Spleen (tissue), 11 donors: Measurements from ENCODE around the gene ACO2. TPM values are rescaled to one million over a fixed set of nuclear protein-coding genes. Genes with fewer than 3 reads are reported as not detected.
A peak's percentile ranks its signal among the peaks of the same experiment; 100 is the strongest.

Experiments used
- DNase-seq: peaks from one replicate; pipeline ENCODE4 v3.0.0-alpha.2; 2020
- H3K27ac ChIP-seq, 8 donors: fragments of 200-600 bp; sonication (generic) in 7 of 8; 1 replicate in 4 of 8; 2 replicates in 4 of 8; pipeline versions ENCODE4 v1.5.0 to v1.8.0; 2016 to 2021; ENCODE audit warnings: inconsistent platforms in 4 of 8, mild to moderate bottlenecking in 4 of 8, moderate library complexity in 1 of 8
- H3K27me3 ChIP-seq, 7 donors: fragments of 200-600 bp; sonication (generic) in 6 of 7; replicated peaks in 1 of 7; 1 replicate in 4 of 7; 2 replicates in 3 of 7; pipeline versions ENCODE4 v1.5.0 to v1.8.0; 2016 to 2021; ENCODE audit warnings: inconsistent platforms in 3 of 7, mild to moderate bottlenecking in 1 of 7
- H3K36me3 ChIP-seq, 6 donors: fragments of 200-600 bp; sonication (generic) in 5 of 6; 1 replicate in 4 of 6; 2 replicates in 2 of 6; pipeline versions ENCODE4 v1.5.0 to v1.8.0; 2016 to 2021; ENCODE audit warnings: inconsistent platforms in 2 of 6
- H3K4me1 ChIP-seq, 6 donors: fragments of 200-600 bp; sonication (generic) in 5 of 6; 1 replicate in 3 of 6; 2 replicates in 3 of 6; pipeline versions ENCODE4 v1.5.0 to v1.8.0; 2016 to 2021; ENCODE audit warnings: inconsistent platforms in 3 of 6
- H3K4me3 ChIP-seq, 8 donors: fragments of 200-600 bp; sonication (generic) in 7 of 8; 1 replicate in 4 of 8; 2 replicates in 4 of 8; pipeline versions ENCODE4 v1.5.0 to v1.8.0; 2016 to 2021; ENCODE audit warnings: inconsistent platforms in 4 of 8, mild to moderate bottlenecking in 4 of 8, moderate library complexity in 2 of 8
- H3K9me3 ChIP-seq, 8 donors: fragments of 200-600 bp; sonication (generic) in 7 of 8; 1 replicate in 4 of 8; 2 replicates in 4 of 8; pipeline versions ENCODE4 v1.5.0 to v1.8.0; 2016 to 2021; ENCODE audit warnings: inconsistent platforms in 4 of 8
- CTCF ChIP-seq, 11 experiments: fragments of 200-600 bp in 7 of 11; fragments of 450-650 bp in 4 of 11; sonication (generic) in 4 of 11; IDR thresholded peaks in 8 of 11; conservative IDR thresholded peaks in 3 of 11; 1 replicate in 7 of 11; 2 replicates in 4 of 11; pipeline versions ENCODE4 v1.4.0 to v1.8.0; 2016 to 2021; ENCODE audit warnings: antibody characterized with exemption in 11 of 11, inconsistent platforms in 4 of 11, mild to moderate bottlenecking in 1 of 11
- POLR2A ChIP-seq, 3 donors: fragments of 450-650 bp; IDR thresholded peaks; one replicate each; pipeline ENCODE4 v1.5.1; 2017; ENCODE audit warnings: antibody characterized with exemption in 3 of 3, mild to moderate bottlenecking in 1 of 3
- POLR2AphosphoS5 ChIP-seq, 3 donors: sonication (generic); formaldehyde crosslinking; IDR thresholded peaks; one replicate each; pipeline ENCODE4 v1.5.1; 2017; ENCODE audit warnings: antibody characterized with exemption in 3 of 3
- WGBS, 5 donors: extraction: QIAGEN DNeasy Blood & Tissue Kit in 3 of 5; methylation state at CpG; one replicate each; pipeline versions ENCODE4 v1.1.5 to v1.1.7; 2013 to 2018; 5-methylcytosine and 5-hydroxymethylcytosine counted together
- intact Hi-C: fragments of 100-400 bp; cut with DNase I; formaldehyde crosslinking; loops from one replicate; pipeline ENCODE4 v1.15.0; 2023; ENCODE audit warnings: low total_unique reads
- polyA plus RNA-seq, 3 donors: library from polyadenylated mRNA; stranded (reverse); fragments of 200-250 nt; gene quantifications; one replicate each; pipeline ENCODE4 v1.2.1, GENCODE V29; 2013
- total RNA-seq, 7 donors: library from RNA; depleted of rRNA in 3 of 7; stranded (reverse); fragments of >200 nt in 3 of 7; fragmentation: NEBNext Ultra II Directional in 4 of 7; extraction: Animal tissue kit (Norgen Biotek cat#: 25700) in 4 of 7; gene quantifications; one replicate each; pipeline versions ENCODE4 v1.1.0 to v1.2.1, GENCODE V29; 2016 to 2021
- donor health status: healthy with polysubstance abuse.
- donor health status: DM: no; HTN: no; CAD: no; lungs with moderate emphysema.
- donor health status: DM: no; HTN: no; CAD: no.
- donor health status: Bipolar disorder and iron deficiency.
- donor health status: healthy.
- donor health status: DM: no; HTN: no; CAD: no.
- donor health status: DM: yes; HTN: yes; CAD: no.

The ACO2 gene
- total and polyA plus RNA-seq, 10 donors = 21.4 to 82.0 (median 67.2) TPM

- no peak overlapping the region for H3K4me3 ChIP-seq
- no peak for TF ChIP-seq POLR2AphosphoS5 (IDR thresholded peaks at IDR 0.05)
- TF ChIP-seq CTCF (IDR thresholded peaks at IDR 0.05 in 8 of 11, conservative IDR thresholded peaks at IDR 0.05 in 3 of 11) = no peak
- TF ChIP-seq POLR2A (IDR thresholded peaks at IDR 0.05) = no peak
- DNase-seq = no peak
- WGBS, 5 donors = 91 to 97% (median 93%) methylated on average over 5 of the region's 5 CpGs
- intact Hi-C loops = no loop called here
- H3K9me3 ChIP-seq = no peaks in the 10 kb centered on the region
- H3K4me1 ChIP-seq = peaks cover 0 to 20% (median 9%) of the 10 kb centered on the region in 6 donors
- H3K36me3 ChIP-seq = peaks cover 0 to 100% (median 85%) of the 10 kb centered on the region in 6 donors
- no peaks in the 10 kb centered on the region for H3K27me3 ChIP-seq
- no peak overlapping the region for H3K27ac ChIP-seq
Measured at GRCh38 chr22:41513391-41513790, 44.5 kb downstream of the ACO2 start.

- Histone ChIP-seq H3K36me3 (peaks cover 0 to 100% (median 80%) of the 10 kb centered on the region in 6 donors), H3K27me3 (no peaks in the 10 kb centered on the region), H3K4me1 (peaks cover 0 to 21% (median 9%) of the 10 kb centered on the region in 6 donors), H3K4me3 (no peak overlapping the region), H3K9me3 (no peaks in the 10 kb centered on the region), H3K27ac (no peak overlapping the region)
- 87 to 98% (median 95%) methylated on average over 7 to 8 of the region's 8 CpGs for WGBS, 5 donors
- no peak for DNase-seq
- intact Hi-C loops = loop anchor here (5.0 kb wide), 1 partner anchor 114 kb away; no protein-coding TSS in a partner anchor
- TF ChIP-seq POLR2AphosphoS5 (IDR thresholded peaks at IDR 0.05) (peak in 1 of 3 donors; percentile 9), CTCF (IDR thresholded peaks at IDR 0.05 in 8 of 11, conservative IDR thresholded peaks at IDR 0.05 in 3 of 11) (no peak)
Measured at GRCh38 chr22:41516462-41516861, 47.5 kb downstream of the ACO2 start.

GRCh38 chr22:41517172-41518047 lies 48.5 kb downstream of the ACO2 start:
- Histone ChIP-seq H3K4me1 (peaks cover 0 to 21% (median 9%) of the 10 kb centered on the region in 6 donors), H3K9me3 (no peaks in the 10 kb centered on the region), H3K27me3 (no peaks in the 10 kb centered on the region), H3K36me3 (peaks cover 0 to 92% (median 73%) of the 10 kb centered on the region in 6 donors), H3K27ac (peak overlapping the region in 5 of 8 donors; percentile 12 to 66 (median 39)), H3K4me3 (no peak overlapping the region)
- TF ChIP-seq CTCF (IDR thresholded peaks at IDR 0.05 in 8 of 11, conservative IDR thresholded peaks at IDR 0.05 in 3 of 11) = peak; percentile 64 to 86 (median 81)
- TF ChIP-seq POLR2AphosphoS5 (IDR thresholded peaks at IDR 0.05) = peak; percentile 20 to 50 (median 41)
- TF ChIP-seq POLR2A (IDR thresholded peaks at IDR 0.05) = no peak
- WGBS, 5 donors = 69 to 81% (median 73%) methylated on average over 17 to 22 of the region's 22 CpGs
- intact Hi-C loops = loop anchor here (5.0 kb wide), 1 partner anchor 115 kb away; no protein-coding TSS in a partner anchor
- DNase-seq = no peak

- H3K27me3 ChIP-seq = no peaks in the 10 kb centered on the region
- no peak for DNase-seq
- H3K27ac ChIP-seq = peak overlapping the region in 5 of 8 donors; percentile 10 to 66 (median 39)
- H3K9me3 ChIP-seq = no peaks in the 10 kb centered on the region
- H3K36me3 ChIP-seq = peaks cover 0 to 92% (median 69%) of the 10 kb centered on the region in 6 donors
- H3K4me3 ChIP-seq = no peak overlapping the region
- intact Hi-C loops = loop anchor here (5.0 kb wide), 1 partner anchor 116 kb away; no protein-coding TSS in a partner anchor
- TF ChIP-seq CTCF (IDR thresholded peaks at IDR 0.05 in 8 of 11, conservative IDR thresholded peaks at IDR 0.05 in 3 of 11) = peak in 7 of 11 experiments; percentile 2 to 52 (median 35)
- TF ChIP-seq POLR2AphosphoS5 (IDR thresholded peaks at IDR 0.05) = no peak
- no peak for TF ChIP-seq POLR2A (IDR thresholded peaks at IDR 0.05)
- 71 to 87% (median 76%) methylated on average over 7 of the region's 7 CpGs for WGBS, 5 donors
- peaks cover 0 to 22% (median 11%) of the 10 kb centered on the region in 6 donors for H3K4me1 ChIP-seq
Measured at GRCh38 chr22:41518048-41518347, 49.1 kb downstream of the ACO2 start.
